WERI-Rb-1 (cell line): ENCODE measurements around the gene FAM240B.

Experiments used
- DNase-seq: peaks from one replicate; pipeline ENCODE4 v3.0.0-alpha.2; 2020
- H3K27ac ChIP-seq: fragments of 250-450 bp; sonication (Bioruptor Pico); 2 replicates; pipeline ENCODE4 v1.5.1; 2020; ENCODE audit warnings: mild to moderate bottlenecking, moderate library complexity
- H3K27me3 ChIP-seq: fragments of 250-450 bp; sonication (Bioruptor Pico); 2 replicates; pipeline ENCODE4 v1.5.1; 2021; ENCODE audit warnings: mild to moderate bottlenecking, low read depth, moderate library complexity; ENCODE audit not compliant: insufficient read depth, severe bottlenecking
- H3K36me3 ChIP-seq: fragments of 250-450 bp; sonication (Bioruptor Pico); 2 replicates; pipeline ENCODE4 v1.5.1; 2020; ENCODE audit warnings: mild to moderate bottlenecking, moderate library complexity
- H3K4me3 ChIP-seq: 2 replicates; pipeline ENCODE4 v1.5.1; 2011; ENCODE audit warnings: low read depth, mild to moderate bottlenecking, control low read depth, low read length
- H3K9me3 ChIP-seq: fragments of 250-450 bp; sonication (Bioruptor Pico); 2 replicates; pipeline ENCODE4 v1.5.1; 2021; ENCODE audit warnings: mild to moderate bottlenecking, moderate library complexity; ENCODE audit not compliant: severe bottlenecking
- CTCF ChIP-seq: IDR thresholded peaks from 2 replicates; pipeline ENCODE4 v1.5.1; 2011; ENCODE audit warnings: low read depth, mild to moderate bottlenecking, control low read depth, inconsistent platforms, low read length

The FAM240B gene

GRCh38 chr9:38668791-38669466, 51.0 kb downstream of the FAM240B start:
- no peaks in the 10 kb centered on the region for H3K27me3 ChIP-seq
- H3K9me3 ChIP-seq = no peaks in the 10 kb centered on the region
- no peak for TF ChIP-seq CTCF
- no peaks in the 10 kb centered on the region for H3K36me3 ChIP-seq
- DNase-seq = no peak
- no peak overlapping the region for H3K27ac ChIP-seq
- H3K4me3 ChIP-seq = no peak overlapping the region

GRCh38 chr9:38662763-38663593, 57.0 kb downstream of the FAM240B start:
- no peaks in the 10 kb centered on the region for H3K27me3 ChIP-seq
- peak; percentile 39; the same call in 1 of the 2 replicates for TF ChIP-seq CTCF
- no peaks in the 10 kb centered on the region for H3K9me3 ChIP-seq
- no peak overlapping the region for H3K4me3 ChIP-seq
- no peak for DNase-seq
- no peak overlapping the region for H3K27ac ChIP-seq
- no peaks in the 10 kb centered on the region for H3K36me3 ChIP-seq

- no peak overlapping the region for H3K27ac ChIP-seq
- TF ChIP-seq CTCF = no peak
- no peak overlapping the region for H3K4me3 ChIP-seq
- H3K36me3 ChIP-seq = no peaks in the 10 kb centered on the region
- DNase-seq = no peak
- no peaks in the 10 kb centered on the region for H3K27me3 ChIP-seq
- H3K9me3 ChIP-seq = no peaks in the 10 kb centered on the region
These were observed 60.4 kb downstream of the FAM240B start for GRCh38 chr9:38659538-38659937.

- no peak for DNase-seq
- Histone ChIP-seq H3K9me3 (no peaks in the 10 kb centered on the region), H3K27ac (no peak overlapping the region), H3K36me3 (no peaks in the 10 kb centered on the region), H3K27me3 (no peaks in the 10 kb centered on the region), H3K4me3 (no peak overlapping the region)
- no peak for TF ChIP-seq CTCF
These were observed 63.0 kb downstream of the FAM240B start for GRCh38 chr9:38656896-38657295.

GRCh38 chr9:38652486-38652885, 67.4 kb downstream of the FAM240B start:
- DNase-seq = no peak
- no peak overlapping the region for H3K4me3 ChIP-seq
- no peaks in the 10 kb centered on the region for H3K36me3 ChIP-seq
- no peaks in the 10 kb centered on the region for H3K27me3 ChIP-seq
- H3K27ac ChIP-seq = no peak overlapping the region
- H3K9me3 ChIP-seq = no peaks in the 10 kb centered on the region
- TF ChIP-seq CTCF = no peak
